ENCODE measurements around the gene ADD2. TPM values are rescaled to one million over a fixed set of nuclear protein-coding genes. Genes with fewer than 3 reads are reported as not detected.

ADD2 gene, protein sequence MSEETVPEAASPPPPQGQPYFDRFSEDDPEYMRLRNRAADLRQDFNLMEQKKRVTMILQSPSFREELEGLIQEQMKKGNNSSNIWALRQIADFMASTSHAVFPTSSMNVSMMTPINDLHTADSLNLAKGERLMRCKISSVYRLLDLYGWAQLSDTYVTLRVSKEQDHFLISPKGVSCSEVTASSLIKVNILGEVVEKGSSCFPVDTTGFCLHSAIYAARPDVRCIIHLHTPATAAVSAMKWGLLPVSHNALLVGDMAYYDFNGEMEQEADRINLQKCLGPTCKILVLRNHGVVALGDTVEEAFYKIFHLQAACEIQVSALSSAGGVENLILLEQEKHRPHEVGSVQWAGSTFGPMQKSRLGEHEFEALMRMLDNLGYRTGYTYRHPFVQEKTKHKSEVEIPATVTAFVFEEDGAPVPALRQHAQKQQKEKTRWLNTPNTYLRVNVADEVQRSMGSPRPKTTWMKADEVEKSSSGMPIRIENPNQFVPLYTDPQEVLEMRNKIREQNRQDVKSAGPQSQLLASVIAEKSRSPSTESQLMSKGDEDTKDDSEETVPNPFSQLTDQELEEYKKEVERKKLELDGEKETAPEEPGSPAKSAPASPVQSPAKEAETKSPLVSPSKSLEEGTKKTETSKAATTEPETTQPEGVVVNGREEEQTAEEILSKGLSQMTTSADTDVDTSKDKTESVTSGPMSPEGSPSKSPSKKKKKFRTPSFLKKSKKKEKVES
- 1 to 10 TPM in 2 of 4 donors, under 1 TPM in 2; 0.42 to 2.4 (median 1.3) TPM for total RNA-seq

DNA sequence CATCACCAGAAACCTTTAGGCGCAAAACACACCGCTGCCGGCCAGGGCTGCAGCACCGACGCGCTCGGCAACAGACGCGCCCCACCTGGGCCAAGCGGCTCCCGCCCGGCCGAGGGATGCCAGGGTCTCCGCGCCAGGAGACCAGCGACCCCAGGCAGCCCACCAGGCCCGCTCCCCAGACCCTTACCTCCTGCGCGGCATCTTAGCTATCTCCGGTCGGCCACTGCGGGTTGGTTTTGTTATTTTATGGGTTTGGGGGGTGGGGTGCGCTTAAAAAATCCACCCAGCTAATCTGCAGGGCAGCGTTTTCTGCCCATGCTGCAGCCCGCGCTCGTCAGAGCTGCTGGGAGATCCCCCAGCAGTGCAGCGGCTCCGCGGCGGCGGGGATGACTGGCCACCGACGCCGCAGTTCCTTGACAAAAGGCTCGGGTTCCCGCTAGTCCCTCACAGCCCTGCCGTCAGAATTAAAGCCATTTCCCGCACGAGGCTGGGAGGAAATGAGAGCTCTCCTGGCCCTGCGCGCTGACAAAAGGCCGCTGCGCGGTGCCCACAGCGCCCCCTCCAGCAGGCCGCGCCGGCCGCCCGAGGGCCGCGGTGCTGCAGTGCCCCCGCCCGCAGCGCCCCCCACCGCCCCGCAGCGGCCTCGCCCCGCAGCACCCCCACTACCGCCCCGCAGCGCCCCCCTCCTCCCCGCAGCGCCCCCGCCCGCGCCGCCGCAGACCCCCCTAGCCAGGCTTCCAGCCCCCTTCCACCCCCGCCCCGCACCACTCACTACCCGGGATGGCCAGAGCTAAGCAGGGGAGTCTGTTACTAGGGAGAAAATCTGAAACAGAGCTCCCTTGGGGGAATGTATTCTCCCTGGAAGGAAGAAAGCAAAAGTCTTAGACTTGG lies at the start of gene ADD2:
TSS of gene ADD2 (minus strand) at position 502 of the 891 bp plus-strand sequence. CDS start 61,792 bp downstream, outside the sequence.
- H3K4me3 ChIP-seq: peak within 1 kb of the TSS; percentile 19 to 66 (median 40)
- TF ChIP-seq POLR2A (IDR thresholded peaks at IDR 0.05): no peak
- TF ChIP-seq, protein P1, sequence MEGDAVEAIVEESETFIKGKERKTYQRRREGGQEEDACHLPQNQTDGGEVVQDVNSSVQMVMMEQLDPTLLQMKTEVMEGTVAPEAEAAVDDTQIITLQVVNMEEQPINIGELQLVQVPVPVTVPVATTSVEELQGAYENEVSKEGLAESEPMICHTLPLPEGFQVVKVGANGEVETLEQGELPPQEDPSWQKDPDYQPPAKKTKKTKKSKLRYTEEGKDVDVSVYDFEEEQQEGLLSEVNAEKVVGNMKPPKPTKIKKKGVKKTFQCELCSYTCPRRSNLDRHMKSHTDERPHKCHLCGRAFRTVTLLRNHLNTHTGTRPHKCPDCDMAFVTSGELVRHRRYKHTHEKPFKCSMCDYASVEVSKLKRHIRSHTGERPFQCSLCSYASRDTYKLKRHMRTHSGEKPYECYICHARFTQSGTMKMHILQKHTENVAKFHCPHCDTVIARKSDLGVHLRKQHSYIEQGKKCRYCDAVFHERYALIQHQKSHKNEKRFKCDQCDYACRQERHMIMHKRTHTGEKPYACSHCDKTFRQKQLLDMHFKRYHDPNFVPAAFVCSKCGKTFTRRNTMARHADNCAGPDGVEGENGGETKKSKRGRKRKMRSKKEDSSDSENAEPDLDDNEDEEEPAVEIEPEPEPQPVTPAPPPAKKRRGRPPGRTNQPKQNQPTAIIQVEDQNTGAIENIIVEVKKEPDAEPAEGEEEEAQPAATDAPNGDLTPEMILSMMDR (IDR thresholded peaks at IDR 0.05): peak in 2 of 6 experiments; percentile 6
- WGBS, 2 donors: no CpG with 5 or more reads among the region's 74 CpGs
- no peak for DNase-seq
- H3K9me3 ChIP-seq: no peaks in the 10 kb centered on the region
- peaks cover 0 to 100% (median 14%) of the 10 kb centered on the region in 4 donors for H3K27me3 ChIP-seq
- peak within 1 kb of the TSS in 2 of 4 donors; percentile 34 to 47 for H3K27ac ChIP-seq
- no peaks in the 10 kb centered on the region for H3K36me3 ChIP-seq
- intact Hi-C loops (cut with DNase I): no loop called here
- H3K4me1 ChIP-seq: peaks cover 10 to 17% (median 15%) of the 10 kb centered on the region in 3 donors

DNA sequence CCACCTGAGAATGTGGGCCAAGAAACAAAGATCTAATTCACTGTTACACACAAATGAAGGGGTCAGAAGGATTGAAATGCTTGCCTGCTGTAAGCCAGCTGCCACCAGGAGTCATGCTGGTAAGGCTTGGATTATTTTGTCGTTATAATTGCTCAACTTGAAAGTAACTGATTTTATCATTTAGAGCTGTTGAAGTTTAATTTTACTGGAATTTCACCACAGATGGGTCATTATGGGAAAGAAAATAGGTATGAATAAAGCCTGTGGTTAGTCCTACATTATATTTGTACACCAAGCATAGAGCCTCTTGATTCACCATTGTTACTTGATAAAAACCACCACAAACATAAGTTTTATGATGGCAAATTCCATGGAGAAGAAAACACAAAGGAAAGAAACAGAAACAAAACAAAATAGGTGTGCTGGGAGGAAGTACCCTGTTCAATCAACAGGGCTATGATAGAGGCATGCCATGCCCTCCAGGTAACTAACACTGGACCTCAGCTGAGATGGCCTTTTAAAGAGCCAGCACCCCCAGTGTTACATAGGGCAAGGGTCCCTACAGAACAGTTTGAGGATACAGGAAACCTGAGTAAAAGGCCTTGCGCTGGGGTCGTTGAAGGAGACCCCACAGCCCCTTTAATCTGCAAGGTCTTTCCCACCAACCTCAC lies 49.4 kb upstream of the ADD2 start:
- peaks cover 0 to 53% (median 0%) of the 10 kb centered on the region in 4 donors for H3K27me3 ChIP-seq
- TF ChIP-seq, protein P1 (IDR thresholded peaks at IDR 0.05): no peak
- TF ChIP-seq POLR2A (IDR thresholded peaks at IDR 0.05): no peak
- no peak overlapping the region for H3K27ac ChIP-seq
- no peaks in the 10 kb centered on the region for H3K36me3 ChIP-seq
- no peak for DNase-seq
- H3K4me3 ChIP-seq: no peak overlapping the region
- H3K9me3 ChIP-seq: no peaks in the 10 kb centered on the region
- 64 to 83% methylated on average over 3 of the region's 3 CpGs for WGBS, 2 donors
- intact Hi-C loops (cut with DNase I): no loop called here
- H3K4me1 ChIP-seq: no peaks in the 10 kb centered on the region

DNA sequence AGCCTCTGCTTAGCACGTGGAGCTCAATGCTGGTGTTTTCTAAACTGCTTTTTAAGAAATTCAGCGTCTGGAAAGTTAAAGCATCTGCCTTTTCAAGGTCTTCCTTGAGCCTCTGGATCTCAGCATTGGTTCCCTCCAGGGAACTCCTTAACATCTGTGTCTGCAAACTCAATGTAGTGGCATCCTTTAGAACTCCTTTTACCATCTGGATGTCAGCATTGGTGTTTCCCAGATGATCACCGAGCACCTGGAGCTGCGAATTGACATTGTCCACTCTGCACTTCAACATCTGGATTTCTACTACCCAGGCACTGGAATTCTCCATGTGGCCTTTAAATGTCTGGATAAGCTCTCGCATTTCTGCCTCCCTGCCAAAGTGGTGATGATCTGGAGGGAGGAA lies 48.7 kb upstream of the ADD2 start:
- Histone ChIP-seq H3K27me3 (peaks cover 0 to 54% (median 0%) of the 10 kb centered on the region in 4 donors), H3K36me3 (no peaks in the 10 kb centered on the region), H3K9me3 (no peaks in the 10 kb centered on the region), H3K27ac (no peak overlapping the region), H3K4me3 (no peak overlapping the region), H3K4me1 (no peaks in the 10 kb centered on the region)
- 71 to 80% methylated on average over 4 to 5 of the region's 5 CpGs for WGBS, 2 donors
- DNase-seq: no peak
- intact Hi-C loops (cut with DNase I): no loop called here
- no peak for TF ChIP-seq POLR2A (IDR thresholded peaks at IDR 0.05)
- TF ChIP-seq, protein P1 (IDR thresholded peaks at IDR 0.05): no peak

DNA sequence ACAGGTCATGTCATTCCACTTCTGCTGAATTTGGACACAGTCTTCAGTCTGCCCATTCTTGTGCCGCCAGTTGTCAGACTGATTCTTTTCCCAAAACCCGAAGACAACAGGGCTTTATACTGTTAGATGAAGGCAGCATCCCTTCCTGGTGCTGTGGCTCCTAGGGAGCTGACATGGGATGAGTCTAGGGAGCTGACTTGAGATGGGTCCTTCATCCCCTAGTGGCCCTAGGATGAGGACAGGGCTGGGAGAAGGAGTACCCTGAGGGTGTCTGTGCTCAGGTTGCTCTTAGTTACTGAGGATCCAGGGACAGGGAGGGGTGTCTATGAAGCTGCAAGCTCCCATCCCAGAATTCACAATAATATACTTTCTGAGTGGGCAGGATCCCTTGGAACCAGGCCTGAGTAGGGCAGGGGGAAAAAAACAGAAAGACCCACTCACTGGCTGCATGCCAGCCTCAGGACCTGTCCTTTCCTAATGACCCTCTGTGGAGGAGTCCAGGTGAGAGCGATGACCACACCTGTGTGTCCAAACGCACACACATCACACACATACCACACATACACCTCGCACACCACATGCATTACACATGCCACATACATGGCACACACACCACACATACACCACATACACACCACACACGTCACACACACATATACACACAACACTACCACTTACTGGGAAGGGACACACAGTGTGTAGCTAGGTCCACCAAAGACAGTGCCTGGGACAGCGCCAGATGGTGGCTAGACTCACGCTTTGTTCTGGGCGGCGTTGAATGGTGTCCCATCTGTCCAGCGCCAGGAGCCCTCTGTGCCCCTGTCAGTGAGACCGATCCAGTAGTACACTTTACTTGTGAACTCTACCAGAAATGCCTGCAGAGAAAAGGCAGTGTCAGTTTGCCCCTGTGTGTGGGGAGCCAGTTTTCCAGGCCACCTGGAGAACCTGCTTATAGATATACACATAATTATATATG lies 41.3 kb upstream of the ADD2 start:
- no peak for TF ChIP-seq POLR2A (IDR thresholded peaks at IDR 0.05)
- TF ChIP-seq, protein P1 (IDR thresholded peaks at IDR 0.05): no peak
- Histone ChIP-seq H3K4me3 (no peak overlapping the region), H3K4me1 (no peaks in the 10 kb centered on the region), H3K9me3 (no peaks in the 10 kb centered on the region), H3K27ac (no peak overlapping the region), H3K27me3 (peaks cover 0 to 36% (median 0%) of the 10 kb centered on the region in 4 donors), H3K36me3 (no peaks in the 10 kb centered on the region)
- intact Hi-C loops (cut with DNase I): no loop called here
- 82 to 88% methylated on average over 9 to 10 of the region's 12 CpGs for WGBS, 2 donors
- DNase-seq: no peak
